Fibroblast of skin of right quadriceps (primary cell): ENCODE results near the gene TAPBPL.
"Not testable (repeated sequence)": the region's sequence is repeated elsewhere in the genome, so short reads cannot be mapped to it uniquely, and the experiment has no call there.

Experiments
- DNase-seq: peaks from one replicate; pipeline ENCODE4 v3.0.0-alpha.2; 2013

TAPBPL gene

GRCh38 chr12:6493497-6494257, 41.8 kb downstream of the TAPBPL start, which contains the start of gene NCAPD2:
Gene NCAPD2 (plus strand): TSS chr12:6494102. CDS start chr12:6495099, 997 bp downstream.
- peak; percentile 96 for DNase-seq

DNA sequence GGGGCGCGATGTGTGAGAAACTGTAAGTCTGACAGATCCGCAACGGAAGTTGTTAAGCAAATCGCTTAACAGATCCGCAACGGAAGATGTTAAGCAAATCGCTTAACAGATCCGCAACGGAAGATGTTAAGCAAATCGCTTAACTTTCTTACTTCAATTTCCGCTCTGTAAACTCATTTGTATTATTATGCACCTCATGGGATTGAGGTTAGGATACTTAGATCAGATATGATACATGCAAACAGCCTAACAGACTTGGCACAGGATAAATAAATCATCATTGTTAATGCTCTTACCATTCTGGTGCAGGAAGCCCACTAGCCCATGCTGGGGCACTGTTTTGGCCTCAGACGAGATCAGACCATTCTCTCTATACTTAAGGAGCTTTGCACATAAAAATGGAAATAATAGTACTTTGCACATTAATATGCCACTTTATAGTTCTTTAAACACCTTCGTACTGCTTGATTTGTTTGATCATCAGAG, 42.5 kb downstream of the TAPBPL start:
- DNase-seq = no peak

GRCh38 chr12:6494968-6495367, 43.1 kb downstream of the TAPBPL start:
- no peak for DNase-seq

- DNase-seq = not testable (repeated sequence)
Observed at GRCh38 chr12:6497291-6497690, 45.4 kb downstream of the TAPBPL start.

DNA sequence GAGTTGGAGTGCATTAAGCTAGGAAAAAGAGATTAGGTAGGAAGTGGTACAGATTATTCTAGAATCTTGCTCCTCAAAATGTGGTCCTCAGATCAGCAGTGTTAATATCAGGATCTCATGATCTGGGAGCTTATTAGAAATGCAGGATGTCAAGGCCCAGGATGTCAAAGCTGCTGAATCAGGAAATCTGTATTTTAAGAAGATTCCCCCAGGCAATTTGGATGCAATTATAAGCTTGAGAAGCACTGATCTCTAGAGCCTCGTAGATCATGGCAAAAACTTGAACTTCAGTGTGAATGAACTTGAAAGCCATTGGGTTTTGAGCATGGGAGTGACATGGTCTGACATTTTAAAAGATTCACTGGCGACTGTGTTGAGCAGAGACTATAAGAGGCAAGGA, 48.6 kb downstream of the TAPBPL start:
- DNase-seq = no peak

GRCh38 chr12:6507102-6507998, 55.5 kb downstream of the TAPBPL start:
- peak; percentile 11 for DNase-seq

DNA sequence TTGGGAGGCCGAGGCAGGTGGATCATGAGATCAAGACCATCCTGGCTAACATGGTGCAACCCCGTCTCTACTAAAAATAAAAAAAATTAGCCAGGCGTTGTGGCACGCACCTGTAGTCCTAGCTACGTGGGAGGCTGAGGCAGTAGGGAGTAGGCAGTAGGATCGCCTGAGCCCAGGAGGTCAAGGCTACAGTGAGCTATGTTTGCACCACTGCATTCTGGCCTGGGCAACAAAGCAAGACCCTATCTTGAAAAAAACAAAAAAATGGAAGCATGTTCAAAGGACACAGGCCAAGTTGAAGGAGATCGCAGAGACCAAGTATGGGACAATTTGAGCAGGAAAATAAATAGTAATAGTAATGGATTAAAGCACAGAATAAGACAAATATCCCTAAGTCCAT, 56.2 kb downstream of the TAPBPL start:
- DNase-seq = no peak
